ENCODE results near the gene CEP128. TPM values are rescaled to one million over a fixed set of nuclear protein-coding genes. Genes with fewer than 3 reads are reported as not detected.

Gene CEP128
- total RNA-seq, 4 donors from 2014 or later = 7.4 to 30.4 (median 11.7) TPM

GRCh38 chr14:80865565-80865964, 76.0 kb downstream of the CEP128 start:
- Histone ChIP-seq H3K36me3 (no peaks in the 10 kb centered on the region), H3K27me3 (no peaks in the 10 kb centered on the region), H3K27ac (no peak overlapping the region), H3K4me3 (no peak overlapping the region), H3K4me1 (no peaks in the 10 kb centered on the region), H3K9me3 (peaks cover 20% of the 10 kb centered on the region)
- TF ChIP-seq EP300 (IDR thresholded peaks at IDR 0.05) = no peak
- TF ChIP-seq POLR2AphosphoS5 (IDR thresholded peaks at IDR 0.05) = no peak
- no peak for TF ChIP-seq POLR2A (IDR thresholded peaks at IDR 0.05)
- TF ChIP-seq CTCF (IDR thresholded peaks at IDR 0.05) = no peak
- 96% methylated on average over 2 of the region's 2 CpGs for WGBS
- no peak for DNase-seq (ENCODE audit: low spot score in 2 of 2)

DNA sequence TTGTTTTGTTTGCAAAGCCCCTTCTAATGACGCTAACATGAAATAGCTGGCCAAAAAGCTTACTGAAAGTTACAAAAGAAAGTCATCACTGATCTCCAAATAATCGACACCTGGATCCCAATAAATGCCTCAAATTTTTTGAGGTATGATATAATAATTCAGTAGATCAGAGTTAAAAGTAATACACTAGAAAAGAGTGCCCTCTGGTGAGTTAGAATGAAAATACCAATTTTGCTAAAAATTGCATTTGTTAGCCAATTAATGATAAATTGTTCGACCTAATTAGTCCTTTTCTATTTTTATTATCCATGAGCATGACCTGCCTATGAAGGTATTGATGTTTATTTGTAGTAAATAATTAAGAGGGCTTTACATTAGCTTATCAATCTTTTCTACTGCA, 78.6 kb downstream of the CEP128 start:
- H3K4me3 ChIP-seq = no peak overlapping the region
- WGBS = 82% methylated on average over 3 of the region's 3 CpGs
- TF ChIP-seq EP300 (IDR thresholded peaks at IDR 0.05) (no peak), CTCF (IDR thresholded peaks at IDR 0.05) (no peak)
- H3K27me3 ChIP-seq = no peaks in the 10 kb centered on the region
- no peaks in the 10 kb centered on the region for H3K36me3 ChIP-seq
- peaks cover 12% of the 10 kb centered on the region for H3K9me3 ChIP-seq
- no peaks in the 10 kb centered on the region for H3K4me1 ChIP-seq
- H3K27ac ChIP-seq = no peak overlapping the region
- no peak for DNase-seq (ENCODE audit: low spot score in 2 of 2)

GRCh38 chr14:80862541-80862940, 79.0 kb downstream of the CEP128 start:
- H3K27ac ChIP-seq = no peak overlapping the region
- no peak overlapping the region for H3K4me3 ChIP-seq
- no peaks in the 10 kb centered on the region for H3K4me1 ChIP-seq
- no peak for TF ChIP-seq EP300 (IDR thresholded peaks at IDR 0.05)
- TF ChIP-seq POLR2AphosphoS5 (IDR thresholded peaks at IDR 0.05) = no peak
- TF ChIP-seq CTCF (IDR thresholded peaks at IDR 0.05) = no peak
- no peak for TF ChIP-seq POLR2A (IDR thresholded peaks at IDR 0.05)
- no peaks in the 10 kb centered on the region for H3K36me3 ChIP-seq
- whole genome bisulfite sequencing = 92% methylated on average over 5 of the region's 5 CpGs
- no peaks in the 10 kb centered on the region for H3K27me3 ChIP-seq
- no peak for DNase-seq (ENCODE audit: low spot score in 2 of 2)
- H3K9me3 ChIP-seq = peaks cover 9% of the 10 kb centered on the region

DNA sequence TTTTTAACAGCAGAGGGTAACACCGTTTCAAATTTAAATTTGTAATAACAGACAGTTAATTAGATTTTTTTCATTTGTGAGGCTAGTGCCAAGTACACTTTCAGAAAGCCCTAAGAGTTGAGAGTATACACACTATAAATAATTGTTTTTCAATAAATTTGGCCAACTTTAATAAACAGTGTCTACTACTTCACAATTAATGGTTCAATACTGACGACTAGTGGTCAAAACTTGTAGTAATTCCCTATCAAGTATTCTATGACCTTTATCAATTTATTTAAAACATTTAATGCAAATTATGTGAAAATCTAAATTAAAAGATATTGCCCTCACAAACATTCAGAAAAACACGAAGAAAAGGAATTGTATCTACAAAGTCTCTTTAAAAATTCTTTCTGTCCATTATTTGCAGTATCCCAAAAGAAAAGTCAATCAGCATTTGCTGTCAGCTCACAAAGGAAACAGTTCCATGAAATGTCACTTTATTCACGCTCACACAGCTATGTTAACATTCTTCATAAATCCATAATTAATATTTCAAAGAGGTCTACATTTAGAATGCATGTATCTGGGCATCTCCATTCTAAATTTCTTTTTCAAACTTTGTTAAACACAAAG, 91.2 kb downstream of the CEP128 start:
- no peak overlapping the region for H3K4me3 ChIP-seq
- DNase-seq (ENCODE audit: low spot score in 2 of 2) = no peak
- no peaks in the 10 kb centered on the region for H3K27me3 ChIP-seq
- no peak overlapping the region for H3K27ac ChIP-seq
- TF ChIP-seq POLR2AphosphoS5 (IDR thresholded peaks at IDR 0.05) = no peak
- no peak for TF ChIP-seq POLR2A (IDR thresholded peaks at IDR 0.05)
- peak in 1 of 2 donors; percentile 16 for TF ChIP-seq CTCF (IDR thresholded peaks at IDR 0.05)
- TF ChIP-seq EP300 (IDR thresholded peaks at IDR 0.05) = no peak
- H3K4me1 ChIP-seq = no peaks in the 10 kb centered on the region
- WGBS = 36% methylated on average over 4 of the region's 4 CpGs
- no peaks in the 10 kb centered on the region for H3K9me3 ChIP-seq
- H3K36me3 ChIP-seq = no peaks in the 10 kb centered on the region

DNA sequence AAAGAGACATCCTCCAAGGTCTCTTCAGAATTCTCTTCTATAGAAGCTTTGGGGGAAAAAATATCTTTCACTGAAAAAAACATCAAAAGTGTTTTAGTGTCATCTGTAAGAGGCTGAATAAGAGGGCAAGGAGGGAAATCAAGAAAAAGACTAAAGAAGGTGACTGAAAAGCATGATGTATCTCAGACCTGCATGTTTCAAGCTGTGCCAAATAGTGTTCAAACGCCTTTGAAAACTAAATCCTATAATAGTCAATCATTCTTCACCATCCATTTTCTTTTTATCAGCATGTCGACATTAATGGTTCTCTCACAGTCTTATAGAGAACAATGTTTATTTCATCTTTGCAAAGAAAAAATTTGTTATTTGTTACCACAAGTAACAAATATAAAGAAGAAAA, 94.5 kb downstream of the CEP128 start:
- 47% methylated on average over 2 of the region's 2 CpGs for WGBS
- H3K27me3 ChIP-seq = no peaks in the 10 kb centered on the region
- no peaks in the 10 kb centered on the region for H3K4me1 ChIP-seq
- no peak overlapping the region for H3K4me3 ChIP-seq
- no peaks in the 10 kb centered on the region for H3K36me3 ChIP-seq
- TF ChIP-seq EP300 (IDR thresholded peaks at IDR 0.05) (no peak), POLR2A (IDR thresholded peaks at IDR 0.05) (no peak), POLR2AphosphoS5 (IDR thresholded peaks at IDR 0.05) (no peak), CTCF (IDR thresholded peaks at IDR 0.05) (no peak)
- no peak overlapping the region for H3K27ac ChIP-seq
- H3K9me3 ChIP-seq = no peaks in the 10 kb centered on the region
- no peak for DNase-seq (ENCODE audit: low spot score in 2 of 2)

Measured in suprapubic skin (tissue), 4 donors.